ENCODE results near the gene ITPK1.

Gene ITPK1

DNA sequence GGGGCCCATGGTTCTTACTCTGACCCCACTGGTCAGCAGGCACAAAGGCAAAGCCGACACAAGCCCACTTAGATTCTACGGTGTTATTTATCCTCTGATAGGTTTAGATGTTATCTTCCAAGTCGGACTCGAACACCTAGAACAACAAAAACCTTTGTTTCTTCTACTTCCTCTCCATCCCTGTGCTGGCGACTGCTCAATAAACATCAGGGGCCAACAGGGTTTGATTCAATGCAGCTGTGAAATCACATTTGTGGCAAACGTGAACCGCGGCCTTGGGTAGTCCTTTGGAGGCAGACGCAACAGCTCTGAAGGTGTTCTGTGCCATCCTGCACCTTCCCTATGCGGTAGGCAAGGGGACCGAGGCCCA, 105.6 kb downstream of the ITPK1 start:
- TF ChIP-seq, protein P1, sequence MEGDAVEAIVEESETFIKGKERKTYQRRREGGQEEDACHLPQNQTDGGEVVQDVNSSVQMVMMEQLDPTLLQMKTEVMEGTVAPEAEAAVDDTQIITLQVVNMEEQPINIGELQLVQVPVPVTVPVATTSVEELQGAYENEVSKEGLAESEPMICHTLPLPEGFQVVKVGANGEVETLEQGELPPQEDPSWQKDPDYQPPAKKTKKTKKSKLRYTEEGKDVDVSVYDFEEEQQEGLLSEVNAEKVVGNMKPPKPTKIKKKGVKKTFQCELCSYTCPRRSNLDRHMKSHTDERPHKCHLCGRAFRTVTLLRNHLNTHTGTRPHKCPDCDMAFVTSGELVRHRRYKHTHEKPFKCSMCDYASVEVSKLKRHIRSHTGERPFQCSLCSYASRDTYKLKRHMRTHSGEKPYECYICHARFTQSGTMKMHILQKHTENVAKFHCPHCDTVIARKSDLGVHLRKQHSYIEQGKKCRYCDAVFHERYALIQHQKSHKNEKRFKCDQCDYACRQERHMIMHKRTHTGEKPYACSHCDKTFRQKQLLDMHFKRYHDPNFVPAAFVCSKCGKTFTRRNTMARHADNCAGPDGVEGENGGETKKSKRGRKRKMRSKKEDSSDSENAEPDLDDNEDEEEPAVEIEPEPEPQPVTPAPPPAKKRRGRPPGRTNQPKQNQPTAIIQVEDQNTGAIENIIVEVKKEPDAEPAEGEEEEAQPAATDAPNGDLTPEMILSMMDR (IDR thresholded peaks at IDR 0.05; ENCODE audit: extremely low read depth, missing control alignments): no peak
- DNase-seq (ENCODE audit: low spot score): no peak

DNA sequence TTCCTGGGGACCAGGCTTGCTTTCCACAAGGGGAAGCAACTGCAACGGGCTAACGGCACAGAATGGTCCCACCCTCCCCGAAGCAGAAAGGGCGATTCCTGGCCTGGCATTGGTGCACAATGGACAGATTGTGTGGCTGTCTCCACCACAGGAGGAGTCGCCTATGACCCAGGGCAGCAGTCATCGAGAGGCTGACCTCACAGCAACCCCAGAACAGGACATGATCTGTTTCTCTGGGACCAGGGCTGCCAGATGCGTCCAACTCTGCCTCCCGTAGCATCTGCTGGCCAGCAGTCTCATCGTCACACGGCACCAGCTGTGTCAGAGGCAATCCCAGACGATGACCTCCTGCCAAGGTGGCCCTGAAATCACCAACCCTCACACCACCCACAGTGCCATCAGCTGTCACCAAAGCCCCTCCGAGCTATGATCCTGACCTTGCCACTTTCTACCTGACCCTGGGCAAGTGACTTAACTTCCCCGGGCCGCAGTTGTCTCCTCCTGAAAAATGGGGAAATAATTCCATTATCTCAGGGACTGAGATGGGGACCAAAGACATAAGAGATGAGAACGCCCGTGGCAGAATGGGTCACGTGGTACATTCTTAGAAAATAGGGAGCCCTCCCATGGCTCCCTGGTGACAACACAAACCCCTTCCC, 106.1 kb downstream of the ITPK1 start:
- TF ChIP-seq, protein P1 (IDR thresholded peaks at IDR 0.05; ENCODE audit: extremely low read depth, missing control alignments): no peak
- no peak for DNase-seq (ENCODE audit: low spot score)

DNA sequence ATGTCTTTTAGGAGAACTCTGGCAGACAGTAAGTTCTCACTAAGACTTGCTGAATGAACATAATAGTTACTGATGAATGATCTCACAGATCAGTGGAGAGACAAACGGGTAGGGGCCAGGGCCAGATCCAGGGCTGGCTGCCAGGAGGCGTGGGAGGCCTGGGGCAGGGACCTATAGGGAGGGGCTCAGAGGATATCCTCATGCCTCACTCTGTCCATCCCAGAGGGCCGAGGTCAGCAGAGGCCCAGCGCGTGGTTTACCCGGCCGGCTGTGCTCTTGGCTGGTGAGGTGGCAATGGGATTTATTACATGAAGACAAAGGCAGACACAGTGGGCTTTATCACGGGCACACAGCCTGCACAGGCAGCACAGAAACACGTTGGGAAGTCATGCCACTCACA, 107.3 kb downstream of the ITPK1 start:
- TF ChIP-seq, protein P1 (IDR thresholded peaks at IDR 0.05; ENCODE audit: extremely low read depth, missing control alignments): no peak
- no peak for DNase-seq (ENCODE audit: low spot score)

DNA sequence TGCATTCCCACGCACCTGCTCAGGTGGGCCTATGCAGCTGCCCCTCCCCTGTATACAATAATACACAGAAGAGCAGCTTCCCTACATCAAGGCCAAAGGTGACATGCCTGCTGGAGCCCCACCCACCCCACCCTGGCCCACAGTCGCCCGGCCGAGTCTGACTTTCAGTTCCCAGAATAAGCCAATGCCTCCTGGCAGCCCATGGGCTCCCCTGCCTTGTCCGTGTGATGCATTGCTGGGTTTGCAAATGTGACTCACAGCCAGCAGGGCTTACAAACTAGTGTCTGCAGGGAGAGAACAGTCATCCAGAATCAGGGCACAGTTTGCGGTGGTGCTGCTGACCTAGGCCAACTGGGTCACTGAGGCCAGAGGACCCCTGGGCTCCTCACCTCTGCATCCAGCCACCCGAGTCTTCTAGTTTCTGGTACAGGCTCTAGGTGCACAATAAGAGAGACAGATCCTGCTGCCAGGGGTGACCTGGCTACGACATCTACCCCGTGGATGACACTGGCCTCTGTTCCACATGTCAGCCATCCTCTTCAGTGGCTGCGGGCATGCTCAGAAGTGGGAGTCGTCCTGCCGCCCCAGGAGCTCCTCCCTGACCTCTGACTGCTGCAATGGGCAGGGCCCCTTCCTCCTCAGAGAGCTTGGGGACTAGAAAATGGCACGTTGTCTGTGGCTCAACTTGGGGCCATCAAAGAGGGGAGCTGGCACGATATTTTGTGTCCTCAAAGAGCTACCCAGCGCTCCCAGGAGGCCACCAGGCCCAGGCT, 108.3 kb downstream of the ITPK1 start:
- TF ChIP-seq, protein P1 (IDR thresholded peaks at IDR 0.05; ENCODE audit: extremely low read depth, missing control alignments): no peak
- DNase-seq (ENCODE audit: low spot score): no peak

DNA sequence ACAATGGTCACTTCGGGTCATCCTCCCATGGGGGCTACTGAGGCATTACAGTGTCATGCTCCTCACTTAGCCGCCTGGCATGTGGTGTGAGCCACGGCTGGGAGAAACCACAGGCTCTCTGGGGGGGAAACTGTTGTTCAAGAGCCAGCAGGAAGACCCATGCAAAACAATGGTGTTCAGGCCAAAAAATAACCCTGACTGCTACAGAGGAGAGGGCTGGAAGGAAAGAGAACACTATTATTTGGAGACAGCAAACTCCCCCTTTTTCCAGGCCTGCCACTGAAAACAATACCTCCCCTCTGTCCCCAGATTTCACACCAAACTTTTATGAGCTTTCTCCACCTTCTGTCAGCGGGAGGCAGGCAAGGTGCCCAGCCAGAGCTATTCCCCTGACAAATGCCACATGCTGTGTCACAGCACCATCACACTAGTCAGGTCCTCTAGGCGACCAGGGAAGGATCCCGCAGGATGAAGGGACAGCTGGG, 109.1 kb downstream of the ITPK1 start:
- no peak for DNase-seq (ENCODE audit: low spot score)
- TF ChIP-seq, protein P1 (IDR thresholded peaks at IDR 0.05; ENCODE audit: extremely low read depth, missing control alignments): no peak

DNA sequence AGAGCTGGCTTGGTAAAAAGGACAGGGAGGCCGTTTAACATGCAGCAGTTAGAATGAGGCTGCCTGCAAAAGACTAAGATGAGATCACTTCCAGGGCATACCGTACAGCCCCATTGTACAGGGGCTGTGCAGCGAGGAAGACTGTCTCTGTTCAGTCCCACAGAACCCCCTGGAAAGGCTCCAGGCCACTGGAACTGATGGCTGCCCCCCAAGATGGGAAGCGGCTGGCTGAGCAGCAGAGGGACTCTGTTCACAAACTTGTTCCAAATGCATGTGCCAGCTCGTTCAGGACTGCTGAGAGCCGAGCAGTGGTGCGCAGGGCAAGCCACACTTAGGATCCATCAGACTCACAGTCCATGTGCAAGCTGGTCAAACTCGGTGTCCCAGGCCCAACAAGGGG, 109.9 kb downstream of the ITPK1 start:
- TF ChIP-seq, protein P1 (IDR thresholded peaks at IDR 0.05; ENCODE audit: extremely low read depth, missing control alignments): no peak
- DNase-seq (ENCODE audit: low spot score): no peak

DNA sequence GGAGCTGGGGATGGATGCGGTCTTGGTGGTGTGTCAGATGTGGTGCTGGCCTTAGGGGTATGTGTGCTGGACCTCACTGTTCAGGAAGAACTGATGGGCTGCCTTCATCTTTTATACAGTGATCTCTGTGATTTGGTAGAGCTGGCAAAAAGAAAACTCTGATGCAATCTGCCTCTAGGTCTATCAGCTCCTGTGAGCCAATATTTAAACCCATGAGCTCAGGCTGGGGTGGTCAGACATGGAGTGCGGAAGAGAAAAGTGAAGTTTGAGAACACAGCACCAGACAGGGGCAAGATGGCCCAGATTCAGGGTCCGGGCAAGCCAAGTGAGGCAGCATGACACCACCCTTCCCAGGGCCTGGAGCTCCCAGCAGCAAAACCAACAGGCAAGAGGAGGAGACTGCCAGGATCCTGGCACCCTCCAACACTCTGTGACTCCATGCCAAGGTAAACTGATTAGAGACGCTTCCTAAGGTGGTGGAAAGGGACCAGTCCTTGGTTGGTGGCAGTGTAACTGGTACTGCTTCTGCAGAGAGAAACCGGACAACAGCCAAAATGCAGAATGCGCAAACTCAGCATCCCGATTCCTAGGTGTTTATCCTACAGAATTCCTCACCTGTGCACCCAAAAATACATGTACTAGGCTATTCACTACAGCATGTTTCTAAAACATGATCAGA, 110.5 kb downstream of the ITPK1 start:
- no peak for DNase-seq (ENCODE audit: low spot score)
- TF ChIP-seq, protein P1 (IDR thresholded peaks at IDR 0.05; ENCODE audit: extremely low read depth, missing control alignments): no peak
